ENCODE data around the gene ZDHHC11B.
"Not testable (repeated sequence)": the region's sequence is repeated elsewhere in the genome, so short reads cannot be mapped to it uniquely, and the experiment has no call there.

Gene ZDHHC11B

DNA sequence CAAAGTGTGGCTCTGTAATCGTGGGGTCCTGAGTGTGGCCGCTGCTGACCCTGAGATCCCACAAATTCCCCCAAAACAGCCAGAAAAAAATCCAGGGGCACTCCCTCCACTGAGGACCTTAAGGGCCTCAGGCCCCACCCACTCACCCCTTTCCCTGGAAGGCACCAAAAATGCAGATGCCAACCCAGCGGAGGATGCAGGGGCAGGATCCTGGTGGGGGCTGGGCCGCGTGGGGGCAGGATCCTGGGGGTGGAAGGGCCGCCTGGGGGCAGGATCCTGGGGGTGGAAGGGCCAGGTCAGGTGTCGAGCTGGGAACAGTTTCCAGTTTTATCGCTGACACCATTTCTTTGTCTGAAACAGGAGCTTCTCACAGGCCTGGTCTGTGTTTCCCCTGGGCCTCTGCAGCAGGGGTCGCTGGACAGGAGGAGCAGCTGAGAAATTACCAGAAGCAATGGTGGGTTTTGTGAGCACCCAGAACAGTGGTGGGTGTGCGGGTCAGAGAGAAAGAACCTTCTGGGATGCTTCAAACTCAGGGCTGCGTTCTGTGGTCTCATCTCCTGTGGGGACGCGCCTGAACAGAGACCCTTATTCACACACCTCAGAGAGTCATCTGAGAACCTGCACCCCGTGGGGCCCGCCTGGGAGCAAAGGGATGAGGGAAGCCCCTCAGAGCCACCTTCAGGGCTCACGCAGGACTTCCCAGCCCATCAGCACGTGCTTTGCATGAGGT, 105.2 kb downstream of the ZDHHC11B start:
- TF ChIP-seq GLIS1 (tag by site-specific recombination; IDR thresholded peaks at IDR 0.05) (0 out of 2 replicates have a peak, but pooled peaks have one; percentile 35), EGR2 (tag by site-specific recombination; IDR thresholded peaks at IDR 0.05; ENCODE audit: low read depth) (peak; percentile 79), ZFHX2 (tag by site-specific recombination; conservative IDR thresholded peaks at IDR 0.05) (peak; percentile 75)
- H3K36me3 ChIP-seq (ENCODE audit: control insufficient read depth in 2 of 2, insufficient read depth in 1 of 2, low read length in 2 of 2); H3K27ac ChIP-seq (ENCODE audit: extremely low read depth, low read depth, low read length); POLR2A ChIA-PET; H3K9me3 ChIP-seq (ENCODE audit: control insufficient read depth, insufficient read depth, low read depth, low read length); H3K4me3 ChIP-seq (ENCODE audit: low read depth, low read length); H3K4me1 ChIP-seq (ENCODE audit: control insufficient read depth, insufficient read depth, low read length): not testable (repeated sequence)
- CTCF ChIA-PET: interaction anchor here (0.6 to 0.7 kb wide), 2 partner anchors 10 to 333 kb away, joined by 3 read pairs; no protein-coding TSS in a partner anchor

- CTCF ChIA-PET: not testable (repeated sequence)
Measured at GRCh38 chr5:678521-678920, 106.0 kb downstream of the ZDHHC11B start.

DNA sequence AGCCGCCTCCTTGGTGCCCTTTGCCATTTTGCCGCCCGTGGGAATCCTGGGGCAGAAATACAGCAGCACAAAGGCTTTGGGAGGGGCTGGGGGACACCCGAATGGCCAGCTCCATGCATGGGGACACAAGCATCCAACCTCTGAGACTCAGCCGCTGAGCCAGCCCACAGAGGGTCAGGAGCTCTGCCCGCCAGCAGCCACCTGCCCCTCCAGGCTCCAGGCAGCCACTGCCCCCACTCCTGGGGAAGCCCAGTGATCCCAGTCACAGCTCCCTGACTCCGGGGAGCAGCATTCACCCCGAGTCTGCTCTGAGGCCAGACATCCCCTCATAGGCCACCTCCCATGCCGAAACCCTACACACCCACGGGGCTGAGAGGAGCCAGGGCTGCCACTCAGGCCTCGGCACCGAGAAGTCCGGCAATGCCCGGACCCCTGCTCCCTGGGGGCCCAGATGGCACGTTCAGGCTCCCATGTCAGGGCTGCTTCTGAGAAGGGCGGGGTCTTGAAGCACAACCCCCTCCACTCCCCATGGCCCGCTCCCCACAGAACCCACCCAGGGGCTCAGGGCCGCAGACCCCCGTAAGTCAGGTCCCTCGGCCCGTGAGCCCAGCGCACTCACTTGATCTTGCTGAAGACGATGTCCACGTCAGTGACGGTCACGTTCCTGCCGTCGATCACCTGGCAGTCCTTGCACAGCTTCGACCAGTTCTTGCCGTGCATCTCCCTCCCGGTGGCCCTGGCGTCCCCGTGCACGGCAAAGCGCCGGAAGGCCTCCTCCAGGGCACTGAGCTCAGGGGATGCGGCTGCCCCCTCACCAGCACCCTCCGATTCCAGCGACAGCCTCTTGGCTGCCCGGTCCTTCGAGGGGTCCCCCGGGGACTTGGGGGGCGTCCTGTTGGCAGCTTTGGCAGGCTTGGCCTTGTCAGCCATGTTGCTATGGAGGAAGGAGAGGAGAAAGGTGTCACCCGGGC, 107.1 kb downstream of the ZDHHC11B start:
- no peaks in the 10 kb centered on the region for H3K9me3 ChIP-seq (ENCODE audit: control insufficient read depth, insufficient read depth, low read depth, low read length)
- CTCF ChIA-PET: no interaction called here
- TF ChIP-seq GLIS2 (tag by site-specific recombination; IDR thresholded peaks at IDR 0.05): peak; percentile 25; the same call in 1 of the 2 replicates
- TF ChIP-seq, protein P1, sequence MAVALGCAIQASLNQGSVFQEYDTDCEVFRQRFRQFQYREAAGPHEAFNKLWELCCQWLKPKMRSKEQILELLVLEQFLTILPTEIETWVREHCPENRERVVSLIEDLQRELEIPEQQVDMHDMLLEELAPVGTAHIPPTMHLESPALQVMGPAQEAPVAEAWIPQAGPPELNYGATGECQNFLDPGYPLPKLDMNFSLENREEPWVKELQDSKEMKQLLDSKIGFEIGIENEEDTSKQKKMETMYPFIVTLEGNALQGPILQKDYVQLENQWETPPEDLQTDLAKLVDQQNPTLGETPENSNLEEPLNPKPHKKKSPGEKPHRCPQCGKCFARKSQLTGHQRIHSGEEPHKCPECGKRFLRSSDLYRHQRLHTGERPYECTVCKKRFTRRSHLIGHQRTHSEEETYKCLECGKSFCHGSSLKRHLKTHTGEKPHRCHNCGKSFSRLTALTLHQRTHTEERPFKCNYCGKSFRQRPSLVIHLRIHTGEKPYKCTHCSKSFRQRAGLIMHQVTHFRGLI (tag by site-specific recombination; IDR thresholded peaks at IDR 0.05): no peak
- TF ChIP-seq ZNF561 (tag by site-specific recombination; IDR thresholded peaks at IDR 0.05; ENCODE audit: borderline replicate concordance): no peak
- no peak for TF ChIP-seq ZBTB48 (tag by site-specific recombination; IDR thresholded peaks at IDR 0.05)
- no peak for TF ChIP-seq ZSCAN5A (tag by site-specific recombination; IDR thresholded peaks at IDR 0.05)
- TF ChIP-seq ZNF473 (tag by site-specific recombination; IDR thresholded peaks at IDR 0.05): no peak
- no peak for TF ChIP-seq SETDB1 (IDR thresholded peaks at IDR 0.05; ENCODE audit: insufficient read length, low read length)
- POLR2A ChIA-PET: no interaction called here
- H3K4me1 ChIP-seq (ENCODE audit: control insufficient read depth, insufficient read depth, low read length): peaks cover 13% of the 10 kb centered on the region
- no peak overlapping the region for H3K27ac ChIP-seq (ENCODE audit: extremely low read depth, low read depth, low read length)
- peaks cover 0 to 4% of the 10 kb centered on the region in 2 experiments; a peak in 1 of 3 replicates for H3K36me3 ChIP-seq (ENCODE audit: control insufficient read depth in 2 of 2, insufficient read depth in 1 of 2, low read length in 2 of 2)
- H3K4me3 ChIP-seq (ENCODE audit: low read depth, low read length): no peak overlapping the region

More at GRCh38 chr5:678521-678920, 106.0 kb downstream of the ZDHHC11B start:
- H3K9me3 ChIP-seq (ENCODE audit: control insufficient read depth, insufficient read depth, low read depth, low read length); H3K27ac ChIP-seq (ENCODE audit: extremely low read depth, low read depth, low read length); POLR2A ChIA-PET; H3K4me3 ChIP-seq (ENCODE audit: low read depth, low read length); H3K36me3 ChIP-seq (ENCODE audit: control insufficient read depth in 2 of 2, insufficient read depth in 1 of 2, low read length in 2 of 2); H3K4me1 ChIP-seq (ENCODE audit: control insufficient read depth, insufficient read depth, low read length): not testable (repeated sequence)

GRCh38 chr5:676699-677076, 107.8 kb downstream of the ZDHHC11B start:
- CTCF ChIA-PET: interaction anchor here (0.7 kb wide), 1 partner anchor 497 kb away, joined by 3 read pairs; no protein-coding TSS in a partner anchor
- TF ChIP-seq ZNF555 (tag by site-specific recombination; conservative IDR thresholded peaks at IDR 0.05) (no peak), ZNF596 (tag by site-specific recombination; IDR thresholded peaks at IDR 0.05) (no peak), ZNF488 (tag by site-specific recombination; IDR thresholded peaks at IDR 0.05) (0 out of 2 replicates have a peak, but pooled peaks have one; percentile 53), GLIS1 (tag by site-specific recombination; IDR thresholded peaks at IDR 0.05) (no peak), ZBTB17 (tag by site-specific recombination; IDR thresholded peaks at IDR 0.05) (no peak), ZNF138 (tag by site-specific recombination; IDR thresholded peaks at IDR 0.05; ENCODE audit: borderline replicate concordance) (no peak), MEIS1 (CRISPR knock-in tag; IDR thresholded peaks at IDR 0.05; ENCODE audit: borderline replicate concordance) (no peak)
- TF ChIP-seq, protein P2, sequence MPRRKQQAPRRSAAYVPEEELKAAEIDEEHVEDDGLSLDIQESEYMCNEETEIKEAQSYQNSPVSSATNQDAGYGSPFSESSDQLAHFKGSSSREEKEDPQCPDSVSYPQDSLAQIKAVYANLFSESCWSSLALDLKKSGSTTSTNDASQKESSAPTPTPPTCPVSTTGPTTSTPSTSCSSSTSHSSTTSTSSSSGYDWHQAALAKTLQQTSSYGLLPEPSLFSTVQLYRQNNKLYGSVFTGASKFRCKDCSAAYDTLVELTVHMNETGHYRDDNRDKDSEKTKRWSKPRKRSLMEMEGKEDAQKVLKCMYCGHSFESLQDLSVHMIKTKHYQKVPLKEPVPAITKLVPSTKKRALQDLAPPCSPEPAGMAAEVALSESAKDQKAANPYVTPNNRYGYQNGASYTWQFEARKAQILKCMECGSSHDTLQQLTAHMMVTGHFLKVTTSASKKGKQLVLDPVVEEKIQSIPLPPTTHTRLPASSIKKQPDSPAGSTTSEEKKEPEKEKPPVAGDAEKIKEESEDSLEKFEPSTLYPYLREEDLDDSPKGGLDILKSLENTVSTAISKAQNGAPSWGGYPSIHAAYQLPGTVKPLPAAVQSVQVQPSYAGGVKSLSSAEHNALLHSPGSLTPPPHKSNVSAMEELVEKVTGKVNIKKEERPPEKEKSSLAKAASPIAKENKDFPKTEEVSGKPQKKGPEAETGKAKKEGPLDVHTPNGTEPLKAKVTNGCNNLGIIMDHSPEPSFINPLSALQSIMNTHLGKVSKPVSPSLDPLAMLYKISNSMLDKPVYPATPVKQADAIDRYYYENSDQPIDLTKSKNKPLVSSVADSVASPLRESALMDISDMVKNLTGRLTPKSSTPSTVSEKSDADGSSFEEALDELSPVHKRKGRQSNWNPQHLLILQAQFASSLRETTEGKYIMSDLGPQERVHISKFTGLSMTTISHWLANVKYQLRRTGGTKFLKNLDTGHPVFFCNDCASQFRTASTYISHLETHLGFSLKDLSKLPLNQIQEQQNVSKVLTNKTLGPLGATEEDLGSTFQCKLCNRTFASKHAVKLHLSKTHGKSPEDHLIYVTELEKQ (tag by site-specific recombination; IDR thresholded peaks at IDR 0.05; ENCODE audit: borderline replicate concordance): no peak

More at GRCh38 chr5:676699-677076, 107.8 kb downstream of the ZDHHC11B start:
- POLR2A ChIA-PET: interaction anchor here (0.8 kb wide), 1 partner anchor 216 kb away, joined by 3 read pairs; the partner anchor contains the start of genes BRD9 and TRIP13
- Histone ChIP-seq H3K4me1 (ENCODE audit: control insufficient read depth, insufficient read depth, low read length) (peaks cover 19% of the 10 kb centered on the region), H3K9me3 (ENCODE audit: control insufficient read depth, insufficient read depth, low read depth, low read length) (no peaks in the 10 kb centered on the region), H3K27ac (ENCODE audit: extremely low read depth, low read depth, low read length) (no peak overlapping the region), H3K36me3 (ENCODE audit: control insufficient read depth in 2 of 2, insufficient read depth in 1 of 2, low read length in 2 of 2) (peaks cover 0 to 4% of the 10 kb centered on the region in 2 experiments; a peak in 1 of 3 replicates), H3K4me3 (ENCODE audit: low read depth, low read length) (no peak overlapping the region)
